Measurements from ENCODE around the gene HYDIN. TPM values are rescaled to one million over a fixed set of nuclear protein-coding genes. Genes with fewer than 3 reads are reported as not detected.

HYDIN gene
- total RNA-seq, 4 donors from 2014 or later = 0.35 to 10.3 (median 4.3) TPM

GRCh38 chr16:70768203-70768580, 462.3 kb downstream of the HYDIN start:
- H3K9me3 ChIP-seq = no peaks in the 10 kb centered on the region
- 0 to 55% methylated on average over 1 to 4 of the region's 5 CpGs for WGBS, 2 donors (ENCODE audit: low coverage in 1 of 2)
- no peak for TF ChIP-seq EP300 (IDR thresholded peaks at IDR 0.05)
- TF ChIP-seq CTCF (IDR thresholded peaks at IDR 0.05) = no peak
- TF ChIP-seq POLR2A (IDR thresholded peaks at IDR 0.05) = no peak
- no peak for TF ChIP-seq POLR2AphosphoS5 (IDR thresholded peaks at IDR 0.05)
- no peak for ATAC-seq
- no peak overlapping the region for H3K4me3 ChIP-seq
- peaks cover 0 to 14% (median 0%) of the 10 kb centered on the region in 3 donors for H3K4me1 ChIP-seq
- no peak overlapping the region for H3K27ac ChIP-seq
- no peaks in the 10 kb centered on the region for H3K27me3 ChIP-seq
- peaks cover 0 to 84% of the 10 kb centered on the region in 2 donors for H3K36me3 ChIP-seq

GRCh38 chr16:70767377-70768202, 462.9 kb downstream of the HYDIN start:
- H3K9me3 ChIP-seq = no peaks in the 10 kb centered on the region
- H3K36me3 ChIP-seq = peaks cover 0 to 84% of the 10 kb centered on the region in 2 donors
- ATAC-seq = no peak
- H3K4me1 ChIP-seq = peaks cover 0 to 14% (median 0%) of the 10 kb centered on the region in 3 donors
- H3K27ac ChIP-seq = no peak overlapping the region
- WGBS, 2 donors (ENCODE audit: low coverage in 1 of 2) = 61 to 87% methylated on average over 4 of the region's 4 CpGs
- no peak overlapping the region for H3K4me3 ChIP-seq
- TF ChIP-seq CTCF (IDR thresholded peaks at IDR 0.05) (no peak), POLR2A (IDR thresholded peaks at IDR 0.05) (no peak), POLR2AphosphoS5 (IDR thresholded peaks at IDR 0.05) (no peak), EP300 (IDR thresholded peaks at IDR 0.05) (no peak)
- no peaks in the 10 kb centered on the region for H3K27me3 ChIP-seq

DNA sequence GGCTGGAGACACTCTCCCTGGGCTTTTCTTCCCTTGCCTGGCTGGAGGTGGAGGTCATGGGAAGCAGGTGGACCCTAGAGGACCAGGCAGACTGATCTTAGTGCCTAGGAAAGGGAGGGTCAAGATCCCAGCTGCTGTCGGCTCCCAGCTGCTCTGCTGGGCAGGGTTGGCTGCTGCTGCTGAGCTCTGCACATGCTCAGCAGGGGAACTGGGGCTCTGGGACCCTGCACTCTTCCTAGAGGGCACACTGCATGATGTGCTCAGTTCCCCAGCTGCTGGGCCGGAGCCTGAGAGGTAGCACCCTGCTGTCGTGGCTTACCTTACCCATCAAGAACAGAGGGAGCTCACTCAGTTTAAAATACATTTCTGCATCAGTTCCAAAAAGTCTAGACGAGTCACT, 463.9 kb downstream of the HYDIN start:
- no peak overlapping the region for H3K4me3 ChIP-seq
- peaks cover 0 to 14% (median 0%) of the 10 kb centered on the region in 3 donors for H3K4me1 ChIP-seq
- no peak for ATAC-seq
- H3K27me3 ChIP-seq = no peaks in the 10 kb centered on the region
- peaks cover 0 to 84% of the 10 kb centered on the region in 2 donors for H3K36me3 ChIP-seq
- WGBS, 2 donors (ENCODE audit: low coverage in 1 of 2) = 90 to 100% methylated on average over 1 to 2 of the region's 4 CpGs
- H3K9me3 ChIP-seq = no peaks in the 10 kb centered on the region
- no peak for TF ChIP-seq CTCF (IDR thresholded peaks at IDR 0.05)
- no peak for TF ChIP-seq EP300 (IDR thresholded peaks at IDR 0.05)
- TF ChIP-seq POLR2A (IDR thresholded peaks at IDR 0.05) = no peak
- TF ChIP-seq POLR2AphosphoS5 (IDR thresholded peaks at IDR 0.05) = no peak
- H3K27ac ChIP-seq = no peak overlapping the region

- H3K4me1 ChIP-seq = peaks cover 0 to 10% (median 0%) of the 10 kb centered on the region in 3 donors
- peaks cover 0 to 84% of the 10 kb centered on the region in 2 donors for H3K36me3 ChIP-seq
- 47 to 92% methylated on average over 2 to 7 of the region's 8 CpGs for WGBS, 2 donors (ENCODE audit: low coverage in 1 of 2)
- TF ChIP-seq POLR2AphosphoS5 (IDR thresholded peaks at IDR 0.05) (no peak), EP300 (IDR thresholded peaks at IDR 0.05) (no peak), POLR2A (IDR thresholded peaks at IDR 0.05) (no peak), CTCF (IDR thresholded peaks at IDR 0.05) (no peak)
- no peaks in the 10 kb centered on the region for H3K9me3 ChIP-seq
- no peak overlapping the region for H3K4me3 ChIP-seq
- H3K27ac ChIP-seq = no peak overlapping the region
- H3K27me3 ChIP-seq = no peaks in the 10 kb centered on the region
- ATAC-seq = no peak
These were observed 464.3 kb downstream of the HYDIN start for GRCh38 chr16:70766176-70766575.

DNA sequence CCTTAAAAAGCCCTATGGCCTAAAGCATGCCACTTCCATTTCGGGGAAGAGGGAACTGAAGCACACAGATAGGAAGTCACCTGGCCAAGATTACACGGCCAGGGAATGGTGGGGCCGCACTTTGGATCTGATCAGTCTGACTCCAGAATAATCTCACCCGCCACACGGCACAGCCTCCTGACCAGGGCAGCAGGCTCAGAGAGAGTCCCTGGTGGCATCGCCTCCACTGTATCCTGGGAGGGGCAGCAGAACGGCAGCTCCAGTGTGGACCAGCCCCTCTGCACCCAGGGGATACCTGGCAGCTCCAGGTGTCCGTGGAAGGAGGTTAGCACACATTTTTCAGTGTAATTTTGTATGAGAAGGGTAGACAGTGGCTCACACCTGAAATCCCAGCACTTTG, 465.0 kb downstream of the HYDIN start:
- no peak for ATAC-seq
- 100% methylated on average over 2 of the region's 8 CpGs; no CpG with 5 or more reads in 1 of the 2 donors for WGBS, 2 donors (ENCODE audit: low coverage in 1 of 2)
- H3K36me3 ChIP-seq = peaks cover 0 to 86% of the 10 kb centered on the region in 2 donors

More for the DNA sequence above, 465.0 kb downstream of the HYDIN start:
- Histone ChIP-seq H3K4me3 (no peak overlapping the region), H3K27ac (no peak overlapping the region), H3K4me1 (peaks cover 0 to 3% (median 0%) of the 10 kb centered on the region in 3 donors), H3K9me3 (no peaks in the 10 kb centered on the region), H3K27me3 (no peaks in the 10 kb centered on the region)
- TF ChIP-seq POLR2AphosphoS5 (IDR thresholded peaks at IDR 0.05) (no peak), CTCF (IDR thresholded peaks at IDR 0.05) (no peak), POLR2A (IDR thresholded peaks at IDR 0.05) (no peak), EP300 (IDR thresholded peaks at IDR 0.05) (no peak)

All from gastroesophageal sphincter (tissue), 4 donors.